Upper lobe of left lung (tissue), 6 donors: Measurements from ENCODE around the gene CNPY1. TPM values are rescaled to one million over a fixed set of nuclear protein-coding genes. Genes with fewer than 3 reads are reported as not detected.

Experiments used
- ATAC-seq, 2 donors: fragments of 200-7000 bp; cut with Tn5 transposase; one replicate each; pipeline ENCODE4 v1.9.1; 2022; ENCODE audit warnings: mild to moderate bottlenecking in 2 of 2, moderate library complexity in 2 of 2; ENCODE audit not compliant: low FRiP score in 2 of 2
- DNase-seq, 2 donors: peaks; one replicate each; pipeline ENCODE4 v3.0.0-alpha.2; 2019 to 2020
- H3K27ac ChIP-seq, 4 donors: fragments of 200-600 bp; sonication (generic); one replicate each; pipeline ENCODE4 v1.5.1; 2016 to 2019
- H3K27me3 ChIP-seq, 4 donors: fragments of 200-600 bp; sonication (generic); one replicate each; pipeline ENCODE4 v1.5.1; 2017 to 2019
- H3K36me3 ChIP-seq, 4 donors: fragments of 200-600 bp; sonication (generic); one replicate each; pipeline ENCODE4 v1.5.1; 2016 to 2019
- H3K4me1 ChIP-seq, 4 donors: fragments of 200-600 bp; sonication (generic); one replicate each; pipeline ENCODE4 v1.5.1; 2018 to 2019
- H3K4me3 ChIP-seq, 4 donors: fragments of 200-600 bp; sonication (generic); one replicate each; pipeline ENCODE4 v1.5.1; 2017 to 2019; ENCODE audit warnings: mild to moderate bottlenecking in 2 of 4, moderate library complexity in 1 of 4
- H3K9me3 ChIP-seq, 4 donors: fragments of 200-600 bp; sonication (generic); one replicate each; pipeline ENCODE4 v1.5.1; 2018 to 2019
- CTCF ChIP-seq, 6 experiments: fragments of 450-650 bp in 4 of 6; fragments of 200-600 bp in 2 of 6; sonication (generic) in 2 of 6; IDR thresholded peaks; one replicate each; pipeline ENCODE4 v1.5.1; 2016 to 2019; ENCODE audit warnings: antibody characterized with exemption in 6 of 6
- EP300 ChIP-seq, 4 donors: sonication (generic); formaldehyde crosslinking; IDR thresholded peaks; one replicate each; pipeline ENCODE4 v1.5.1; 2017; ENCODE audit warnings: antibody characterized with exemption in 4 of 4, control low read depth in 2 of 4
- POLR2A ChIP-seq, 4 donors: fragments of 450-650 bp; IDR thresholded peaks; one replicate each; pipeline ENCODE4 v1.5.1; 2016 to 2017; ENCODE audit warnings: antibody characterized with exemption in 4 of 4, mild to moderate bottlenecking in 2 of 4
- POLR2AphosphoS5 ChIP-seq, 2 donors: sonication (generic); formaldehyde crosslinking; IDR thresholded peaks; one replicate each; pipeline ENCODE4 v1.5.1; 2017; ENCODE audit warnings: antibody characterized with exemption in 2 of 2
- WGBS, 2 donors: methylation state at CpG; one replicate each; pipeline ENCODE4 v1.1.5; 2017 to 2018; 5-methylcytosine and 5-hydroxymethylcytosine counted together
- total RNA-seq, 6 donors: library from RNA; depleted of rRNA in 4 of 6; stranded (reverse); fragments of >200 nt in 4 of 6; gene quantifications; one replicate each; pipeline versions ENCODE4 v1.1.0 to v1.2.1, GENCODE V29; 2016 to 2021
- donor health status: DM: no; HTN: no; CAD: no; lungs with moderate emphysema.
- donor health status: DM: no; HTN: yes; CAD: no; lungs with severe emphysema.

Gene CNPY1
- total RNA-seq, 6 donors from 2014 or later: not detected

GRCh38 chr7:155513543-155514285 lies 32.6 kb downstream of the CNPY1 start:
- Histone ChIP-seq H3K27ac (no peak overlapping the region), H3K9me3 (no peaks in the 10 kb centered on the region), H3K27me3 (peaks cover 2 to 31% (median 21%) of the 10 kb centered on the region in 4 donors), H3K4me3 (no peak overlapping the region), H3K4me1 (peaks cover 0 to 11% (median 4%) of the 10 kb centered on the region in 4 donors), H3K36me3 (no peaks in the 10 kb centered on the region)
- no peak for DNase-seq
- no peak for TF ChIP-seq EP300 (IDR thresholded peaks at IDR 0.05)
- TF ChIP-seq POLR2AphosphoS5 (IDR thresholded peaks at IDR 0.05): no peak
- no peak for TF ChIP-seq POLR2A (IDR thresholded peaks at IDR 0.05)
- TF ChIP-seq CTCF (IDR thresholded peaks at IDR 0.05): no peak
- WGBS, 2 donors: 80 to 83% methylated on average over 13 of the region's 13 CpGs
- ATAC-seq: no peak

- 29 to 37% methylated on average over 4 of the region's 4 CpGs for WGBS, 2 donors
- Histone ChIP-seq H3K27ac (no peak overlapping the region), H3K4me1 (peaks cover 0 to 11% (median 4%) of the 10 kb centered on the region in 4 donors), H3K27me3 (peaks cover 2 to 43% (median 24%) of the 10 kb centered on the region in 4 donors), H3K36me3 (no peaks in the 10 kb centered on the region), H3K4me3 (no peak overlapping the region), H3K9me3 (no peaks in the 10 kb centered on the region)
- TF ChIP-seq EP300 (IDR thresholded peaks at IDR 0.05) (no peak), CTCF (IDR thresholded peaks at IDR 0.05) (no peak), POLR2A (IDR thresholded peaks at IDR 0.05) (no peak), POLR2AphosphoS5 (IDR thresholded peaks at IDR 0.05) (no peak)
- ATAC-seq (no peak), DNase-seq (no peak)
Measured at GRCh38 chr7:155512246-155512887, 34.0 kb downstream of the CNPY1 start.

GRCh38 chr7:155511702-155511996 lies 34.7 kb downstream of the CNPY1 start:
- Histone ChIP-seq H3K4me1 (peaks cover 0 to 11% (median 4%) of the 10 kb centered on the region in 4 donors), H3K9me3 (no peaks in the 10 kb centered on the region), H3K4me3 (no peak overlapping the region), H3K27me3 (peaks cover 2 to 48% (median 26%) of the 10 kb centered on the region in 4 donors), H3K36me3 (no peaks in the 10 kb centered on the region), H3K27ac (no peak overlapping the region)
- TF ChIP-seq POLR2A (IDR thresholded peaks at IDR 0.05) (no peak), POLR2AphosphoS5 (IDR thresholded peaks at IDR 0.05) (no peak), CTCF (IDR thresholded peaks at IDR 0.05) (no peak), EP300 (IDR thresholded peaks at IDR 0.05) (no peak)
- ATAC-seq (no peak), DNase-seq (no peak)
- WGBS, 2 donors: 14 to 15% methylated on average over 5 of the region's 5 CpGs

- Histone ChIP-seq H3K4me3 (no peak overlapping the region), H3K9me3 (no peaks in the 10 kb centered on the region), H3K27me3 (peaks cover 2 to 49% (median 29%) of the 10 kb centered on the region in 4 donors), H3K4me1 (peaks cover 0 to 11% (median 4%) of the 10 kb centered on the region in 4 donors), H3K27ac (no peak overlapping the region), H3K36me3 (no peaks in the 10 kb centered on the region)
- no peak for DNase-seq
- ATAC-seq: no peak
- TF ChIP-seq CTCF (IDR thresholded peaks at IDR 0.05) (no peak), POLR2AphosphoS5 (IDR thresholded peaks at IDR 0.05) (no peak), POLR2A (IDR thresholded peaks at IDR 0.05) (no peak)
- 6 to 7% methylated on average over 6 of the region's 6 CpGs for WGBS, 2 donors
Measured at GRCh38 chr7:155510975-155511701, 35.2 kb downstream of the CNPY1 start.
